ENCODE results near the gene ZNF469. TPM values are rescaled to one million over a fixed set of nuclear protein-coding genes. Genes with fewer than 3 reads are reported as not detected.

Gene ZNF469
- total RNA-seq, 1 donor from 2014 or later: 0.66 TPM

DNA sequence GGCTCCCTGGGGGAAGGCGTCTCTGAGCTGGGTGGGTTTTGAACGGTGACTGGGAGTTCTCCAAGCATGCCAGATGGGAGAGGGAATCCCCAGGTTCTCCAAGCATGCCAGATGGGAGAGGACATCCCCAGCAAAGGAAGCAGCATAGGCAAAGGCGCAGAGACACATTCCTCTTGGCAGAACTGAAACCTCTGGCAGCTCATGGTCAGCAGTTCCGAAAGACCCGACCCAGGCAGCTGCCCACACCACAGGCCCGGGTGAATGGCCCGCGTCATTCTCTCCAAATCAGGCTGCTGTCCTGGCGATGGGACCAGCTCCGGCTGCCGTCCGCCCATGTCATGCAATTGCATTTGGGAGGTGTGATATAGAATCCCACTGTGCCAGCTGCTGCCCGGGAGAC is 8.0 kb downstream of the ZNF469 start:
- intact Hi-C loops (cut with micrococcal nuclease): no loop called here

GRCh38 chr16:88391144-88391850 is 8.5 kb downstream of the ZNF469 start:
- intact Hi-C loops (cut with micrococcal nuclease): no loop called here

- intact Hi-C loops (cut with micrococcal nuclease): no loop called here
These were observed 9.4 kb downstream of the ZNF469 start for GRCh38 chr16:88392111-88392510.

- intact Hi-C loops (cut with micrococcal nuclease): no loop called here
These were observed 9.9 kb downstream of the ZNF469 start for GRCh38 chr16:88392616-88393015.

DNA sequence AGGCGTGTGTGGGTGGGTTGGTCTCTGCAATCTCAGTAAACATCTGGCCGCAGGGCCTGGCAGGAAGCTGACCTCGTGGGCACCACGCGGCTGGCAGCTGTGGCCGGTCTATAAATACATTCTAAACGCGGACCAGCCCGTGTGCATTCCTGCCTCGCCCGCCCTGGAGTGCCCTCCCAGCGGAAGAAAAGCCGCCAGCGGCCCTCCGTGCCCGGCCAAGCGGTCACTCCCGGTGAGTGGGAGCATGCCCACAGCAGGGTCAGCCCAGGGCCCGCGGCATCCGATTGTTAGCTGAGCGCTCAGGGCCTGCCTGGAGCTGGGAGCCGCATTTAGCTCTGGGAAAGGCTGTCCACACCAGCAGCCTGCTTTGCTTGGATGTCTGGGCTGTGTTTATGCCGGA is 10.3 kb downstream of the ZNF469 start:
- intact Hi-C loops (cut with micrococcal nuclease): no loop called here

GRCh38 chr16:88393571-88393970 is 10.8 kb downstream of the ZNF469 start:
- intact Hi-C loops (cut with micrococcal nuclease): no loop called here

- intact Hi-C loops (cut with micrococcal nuclease): no loop called here
These were observed 11.7 kb downstream of the ZNF469 start for GRCh38 chr16:88394426-88394825.

GRCh38 chr16:88395669-88396584 is 13.2 kb downstream of the ZNF469 start:
- intact Hi-C loops (cut with micrococcal nuclease): no loop called here

GRCh38 chr16:88398170-88398873 is 15.6 kb downstream of the ZNF469 start:
- intact Hi-C loops (cut with micrococcal nuclease): no loop called here

- intact Hi-C loops (cut with micrococcal nuclease): no loop called here
These were observed 16.1 kb downstream of the ZNF469 start for GRCh38 chr16:88398874-88399178.

GRCh38 chr16:88400186-88400585 is 17.4 kb downstream of the ZNF469 start:
- intact Hi-C loops (cut with micrococcal nuclease): no loop called here

DNA sequence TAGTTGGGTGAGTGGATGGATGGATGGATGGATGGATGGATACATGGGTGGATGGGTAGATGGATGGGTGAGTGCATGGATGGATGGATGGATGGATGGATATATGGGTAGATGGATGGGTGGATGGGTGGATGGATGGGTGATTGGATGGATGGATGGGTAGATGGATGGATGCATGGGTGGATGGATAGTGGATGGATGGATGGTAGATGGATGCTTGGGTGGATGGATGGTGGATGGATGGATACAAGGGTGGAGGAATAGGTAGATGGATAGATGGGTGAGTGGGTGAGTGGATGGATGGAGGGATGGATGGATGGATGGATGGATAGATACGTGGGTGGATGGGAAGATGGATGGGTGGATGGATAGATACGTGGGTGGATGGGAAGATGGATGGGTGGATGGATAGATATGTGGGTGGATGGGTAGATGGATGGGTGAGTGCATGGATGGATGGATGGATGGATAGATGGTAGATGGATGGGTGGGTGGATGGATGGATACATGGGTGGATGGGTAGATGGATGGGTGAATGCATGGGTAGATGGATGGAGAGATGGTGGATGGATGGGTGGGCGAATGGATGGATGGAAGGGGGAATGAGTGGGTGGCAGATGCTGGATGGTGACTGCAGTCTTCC is 19.0 kb downstream of the ZNF469 start:
- intact Hi-C loops (cut with micrococcal nuclease): no loop called here

DNA sequence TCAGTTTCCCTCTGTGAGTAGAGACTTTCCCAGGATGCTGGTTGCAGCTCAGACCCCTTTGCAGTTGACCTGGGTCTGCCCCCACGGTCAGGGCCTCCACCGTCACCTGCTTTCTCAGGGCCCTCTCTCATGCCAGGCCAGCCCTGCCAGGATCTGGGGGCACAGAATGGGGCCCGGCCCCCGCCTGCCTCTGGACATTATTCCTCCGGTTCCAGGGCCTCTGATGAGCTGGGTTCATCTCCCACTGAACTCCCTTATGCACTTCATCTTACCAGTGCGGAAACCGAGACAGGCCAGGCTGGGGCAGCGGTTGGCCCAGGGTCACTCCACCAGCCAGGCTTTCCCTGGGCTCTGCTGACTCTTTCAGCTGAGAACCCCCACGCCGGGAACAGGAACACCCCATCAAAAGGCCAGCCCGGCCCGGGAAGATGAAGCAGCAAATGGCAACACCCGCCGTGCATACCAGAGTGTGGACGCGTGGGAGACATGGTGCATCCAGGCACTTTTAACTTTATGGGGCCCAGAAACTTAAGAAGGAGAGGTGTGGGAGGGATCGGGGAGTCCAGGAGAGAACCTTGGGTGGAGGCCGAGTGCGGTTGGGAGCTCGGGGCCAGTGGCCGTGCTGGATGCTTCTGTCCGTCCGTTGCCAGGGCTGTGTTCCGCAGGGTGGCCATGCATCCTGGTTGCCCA is 19.9 kb downstream of the ZNF469 start:
- intact Hi-C loops (cut with micrococcal nuclease): no loop called here

DNA sequence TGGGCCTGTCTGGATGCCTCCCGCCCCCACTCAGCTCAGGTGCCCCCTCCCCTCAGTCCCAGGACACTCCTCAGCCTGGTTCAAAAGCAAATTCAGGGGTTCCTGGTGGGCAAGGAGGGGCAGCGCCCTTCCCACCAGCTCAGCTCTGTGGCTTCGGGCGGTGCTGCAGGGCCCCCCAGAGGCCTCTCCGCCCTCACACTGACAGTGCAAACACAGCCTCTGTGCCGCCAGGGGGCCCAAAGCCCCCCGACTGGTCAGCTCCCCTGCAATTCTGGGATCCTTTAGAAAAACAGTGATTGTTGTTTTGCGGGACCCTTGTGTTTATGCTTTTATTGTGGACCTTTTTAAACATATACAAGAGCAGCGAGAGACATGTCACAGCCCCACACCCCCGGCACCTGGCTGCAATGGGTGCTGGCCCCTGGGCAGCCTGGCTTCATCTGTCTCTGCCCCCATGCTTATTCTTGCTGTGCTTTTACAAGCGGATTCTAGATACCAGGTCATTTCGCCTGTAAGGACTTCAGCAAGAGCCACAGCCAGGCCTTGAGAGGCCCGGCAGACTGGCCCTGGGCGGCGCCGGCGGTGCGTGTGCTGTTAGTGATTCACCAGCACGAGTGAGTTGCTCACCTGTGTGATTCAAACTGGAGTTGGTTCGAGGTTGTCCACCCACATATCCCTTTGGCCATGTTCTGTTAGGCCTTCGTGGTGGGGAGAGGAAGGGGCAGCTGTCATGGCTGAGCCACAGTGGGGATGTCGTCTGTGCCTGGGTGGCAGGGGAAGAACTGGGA is 21.2 kb downstream of the ZNF469 start:
- intact Hi-C loops (cut with micrococcal nuclease): no loop called here

GRCh38 chr16:88404769-88405168 is 22.0 kb downstream of the ZNF469 start:
- intact Hi-C loops (cut with micrococcal nuclease): no loop called here

DNA sequence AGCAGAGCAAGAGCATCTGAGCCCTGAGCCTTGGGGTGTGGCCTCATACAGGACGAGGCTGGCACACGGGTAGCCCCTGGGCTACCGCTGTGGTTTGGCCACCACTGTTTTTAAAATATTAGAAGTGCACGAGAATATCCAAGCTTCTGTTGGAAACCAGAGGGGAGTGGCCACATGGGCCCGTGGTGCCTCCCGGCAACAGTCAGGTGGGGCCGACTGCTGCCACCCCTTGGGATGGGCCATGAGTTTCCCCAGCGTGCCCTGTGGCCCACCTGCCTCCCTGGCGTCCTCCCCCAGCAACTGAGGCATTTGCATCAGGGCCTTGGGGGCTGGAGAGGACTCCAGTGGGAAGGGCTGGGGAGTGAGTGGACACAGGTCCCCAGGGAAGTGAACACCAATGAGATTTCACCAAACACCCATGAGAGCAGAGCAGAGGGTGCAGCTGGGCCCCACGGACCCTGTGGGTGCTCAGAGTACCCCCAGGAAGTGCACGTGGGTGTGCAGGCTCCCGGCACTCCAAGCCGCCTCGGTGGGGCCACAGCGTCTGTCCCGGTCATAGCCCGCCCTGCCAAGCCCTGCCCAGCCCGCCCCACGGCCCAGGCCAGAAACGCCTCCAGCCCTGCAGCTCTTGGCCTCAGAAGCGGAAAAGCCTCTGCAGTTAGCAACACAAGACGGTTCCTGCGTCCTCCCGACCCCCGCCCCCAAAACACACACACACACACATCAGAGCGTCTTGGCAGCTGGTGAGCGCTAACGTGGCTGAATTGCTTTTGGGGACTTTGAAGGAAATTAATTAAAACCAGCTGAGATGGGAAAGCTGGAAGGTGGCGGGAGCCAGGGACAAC is 22.7 kb downstream of the ZNF469 start:
- intact Hi-C loops (cut with micrococcal nuclease): no loop called here

- intact Hi-C loops (cut with micrococcal nuclease): no loop called here
These were observed 23.6 kb downstream of the ZNF469 start for GRCh38 chr16:88406096-88407041.

DNA sequence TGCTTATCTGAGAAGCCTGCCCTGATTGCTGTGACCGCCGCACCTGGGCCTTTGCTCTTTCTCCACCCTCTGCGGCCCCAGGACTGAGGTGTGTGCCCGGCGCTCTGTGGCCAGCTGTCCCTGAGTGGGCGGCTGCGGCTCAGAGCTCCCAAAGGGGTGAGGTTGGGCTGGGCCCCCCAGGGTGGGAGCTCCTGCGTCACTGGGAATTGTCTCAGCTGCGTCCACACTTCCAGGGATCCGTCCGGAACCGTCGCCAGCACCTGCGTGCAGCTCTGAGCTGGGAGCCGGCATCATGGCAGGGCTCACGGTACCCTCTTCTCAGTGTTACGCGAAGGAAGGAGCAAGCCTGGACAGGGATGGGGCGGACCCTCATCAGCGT is 24.3 kb downstream of the ZNF469 start:
- intact Hi-C loops (cut with micrococcal nuclease): no loop called here

Measured in T-helper 1 cell treated with Interleukin-12 subunit alpha and Interleukin-12 subunit beta and Interleukin-4 antibody, amounts not matched to agents 30 ng/mL and 1 ng/mL, for 36 hours (primary cell).